Measurements from ENCODE around the gene SPPL2C. TPM values are rescaled to one million over a fixed set of nuclear protein-coding genes. Genes with fewer than 3 reads are reported as not detected.

SPPL2C gene
- polyA plus RNA-seq, 1 donor (not counting 4 experiments of a cell fraction or from before 2014, with no cell fraction given): not detected

GRCh38 chr17:45889579-45889978 lies 44.9 kb downstream of the SPPL2C start:
- Histone ChIP-seq H4K20me1 (ENCODE audit: control insufficient read depth, extremely low read depth, insufficient read depth, low read length) (no peaks in the 10 kb centered on the region), H3K9me1 (ENCODE audit: control insufficient read depth, extremely low read depth, insufficient read depth, low read length) (no peaks in the 10 kb centered on the region), H3K27me3 (ENCODE audit: control insufficient read depth, extremely low read depth, insufficient read depth, low read length) (peaks cover 5% of the 10 kb centered on the region), H3K36me3 (ENCODE audit: control insufficient read depth in 2 of 2, extremely low read depth in 1 of 2, insufficient read depth in 2 of 2, low read length in 2 of 2) (no peaks in the 10 kb centered on the region), H2AFZ (ENCODE audit: control insufficient read depth, low read length) (no peak overlapping the region), H3K79me2 (ENCODE audit: control insufficient read depth, insufficient read depth, low read length) (no peaks in the 10 kb centered on the region), H3K9me3 (ENCODE audit: control insufficient read depth, low read depth, low read length) (no peaks in the 10 kb centered on the region), H3K4me2 (ENCODE audit: control insufficient read depth, extremely low read depth, insufficient read depth, low read depth, low read length) (no peak overlapping the region), H3K27ac (ENCODE audit: control insufficient read depth, insufficient read depth, low read length) (no peak overlapping the region), H3K9ac (ENCODE audit: control insufficient read depth, extremely low read depth, insufficient read depth, low read length) (no peak overlapping the region), H3K4me3 (ENCODE audit: control insufficient read depth in 2 of 3, extremely low read depth in 1 of 3, insufficient read depth in 2 of 3, low read depth in 1 of 3, low read length in 3 of 3) (no peak overlapping the region), H3K4me1 (ENCODE audit: control insufficient read depth, extremely low read depth, insufficient read depth, low read length) (peaks cover 5% of the 10 kb centered on the region)
- DNase-seq (ENCODE audit: low read depth, low spot score) (no peak), FAIRE-seq (no peak)
- dilution Hi-C loops (cut with MboI; ENCODE audit: extremely low pct_ligation_motif_present, low sequenced_read_pairs): no loop called here
- peak; percentile 20 to 32 (median 28) for TF ChIP-seq CTCF (optimal IDR thresholded peaks at IDR 0.05 in 1 of 3, IDR thresholded peaks at IDR 0.05 in 1 of 3, conservative IDR thresholded peaks at IDR 0.05 in 1 of 3; ENCODE audit: extremely low read depth in 1 of 3, insufficient read depth in 2 of 3, low read length in 3 of 3)
- no peak for TF ChIP-seq EZH2 (IDR thresholded peaks at IDR 0.05; ENCODE audit: low read length)

GRCh38 chr17:45893725-45894021 lies 49.0 kb downstream of the SPPL2C start:
- Histone ChIP-seq H3K9me1 (ENCODE audit: control insufficient read depth, extremely low read depth, insufficient read depth, low read length) (no peaks in the 10 kb centered on the region), H3K27ac (ENCODE audit: control insufficient read depth, insufficient read depth, low read length) (no peak overlapping the region), H3K4me2 (ENCODE audit: control insufficient read depth, extremely low read depth, insufficient read depth, low read depth, low read length) (peak overlapping the region; percentile 81), H3K9me3 (ENCODE audit: control insufficient read depth, low read depth, low read length) (no peaks in the 10 kb centered on the region), H3K4me1 (ENCODE audit: control insufficient read depth, extremely low read depth, insufficient read depth, low read length) (peaks cover 10% of the 10 kb centered on the region), H4K20me1 (ENCODE audit: control insufficient read depth, extremely low read depth, insufficient read depth, low read length) (no peaks in the 10 kb centered on the region), H3K79me2 (ENCODE audit: control insufficient read depth, insufficient read depth, low read length) (no peaks in the 10 kb centered on the region), H3K36me3 (ENCODE audit: control insufficient read depth in 2 of 2, extremely low read depth in 1 of 2, insufficient read depth in 2 of 2, low read length in 2 of 2) (no peaks in the 10 kb centered on the region), H3K27me3 (ENCODE audit: control insufficient read depth, extremely low read depth, insufficient read depth, low read length) (peaks cover 46% of the 10 kb centered on the region), H3K4me3 (ENCODE audit: control insufficient read depth in 2 of 3, extremely low read depth in 1 of 3, insufficient read depth in 2 of 3, low read depth in 1 of 3, low read length in 3 of 3) (peak overlapping the region; percentile 50 to 71 (median 64)), H3K9ac (ENCODE audit: control insufficient read depth, extremely low read depth, insufficient read depth, low read length) (peak overlapping the region; percentile 63), H2AFZ (ENCODE audit: control insufficient read depth, low read length) (peak overlapping the region; percentile 82)
- DNase-seq (ENCODE audit: low read depth, low spot score): no peak
- no peak for FAIRE-seq
- dilution Hi-C loops (cut with MboI; ENCODE audit: extremely low pct_ligation_motif_present, low sequenced_read_pairs): no loop called here
- TF ChIP-seq EZH2 (IDR thresholded peaks at IDR 0.05; ENCODE audit: low read length): no peak
